Activated T-cell treated with anti-CD3 and anti-CD28 coated beads, Interleukin-2, amount 50 U/mL, for 4 hours (primary cell): Measurements from ENCODE around the gene HS3ST4. TPM values are rescaled to one million over a fixed set of nuclear protein-coding genes. Genes with fewer than 3 reads are reported as not detected.
"Not testable (repeated sequence)": the region's sequence is repeated elsewhere in the genome, so short reads cannot be mapped to it uniquely, and the experiment has no call there.

ENCODE experiments used
- ATAC-seq, 2 donors: fragments of 200-7000 bp; cut with Tn5 transposase; one replicate each; pipeline ENCODE4 v1.10.0; 2021
- DNase-seq: peaks from one replicate; pipeline ENCODE4 v3.0.0-alpha.2; 2020
- H3K27me3 Mint-ChIP-seq: one replicate; pipeline ENCODE4 v1.8.0; 2021; ENCODE audit warnings: low read depth, mixed read lengths
- H3K36me3 Mint-ChIP-seq: one replicate; pipeline ENCODE4 v1.8.0; 2022; ENCODE audit warnings: mixed read lengths; ENCODE audit not compliant: insufficient read depth
- H3K4me1 Mint-ChIP-seq: one replicate; pipeline ENCODE4 v1.8.0; 2021; ENCODE audit warnings: low read depth, mixed read lengths
- H3K4me3 Mint-ChIP-seq: one replicate; pipeline ENCODE4 v1.8.0; 2021; ENCODE audit warnings: mild to moderate bottlenecking, moderate library complexity, mixed read lengths
- H3K9me3 Mint-ChIP-seq: one replicate; pipeline ENCODE4 v1.8.0; 2021; ENCODE audit warnings: mixed read lengths
- total RNA-seq, 3 donors: library from RNA; stranded (reverse); gene quantifications; one replicate each; pipeline ENCODE4 v1.2.1, GENCODE V29; 2021

HS3ST4 gene
- total RNA-seq, 3 donors from 2014 or later: not detected

DNA sequence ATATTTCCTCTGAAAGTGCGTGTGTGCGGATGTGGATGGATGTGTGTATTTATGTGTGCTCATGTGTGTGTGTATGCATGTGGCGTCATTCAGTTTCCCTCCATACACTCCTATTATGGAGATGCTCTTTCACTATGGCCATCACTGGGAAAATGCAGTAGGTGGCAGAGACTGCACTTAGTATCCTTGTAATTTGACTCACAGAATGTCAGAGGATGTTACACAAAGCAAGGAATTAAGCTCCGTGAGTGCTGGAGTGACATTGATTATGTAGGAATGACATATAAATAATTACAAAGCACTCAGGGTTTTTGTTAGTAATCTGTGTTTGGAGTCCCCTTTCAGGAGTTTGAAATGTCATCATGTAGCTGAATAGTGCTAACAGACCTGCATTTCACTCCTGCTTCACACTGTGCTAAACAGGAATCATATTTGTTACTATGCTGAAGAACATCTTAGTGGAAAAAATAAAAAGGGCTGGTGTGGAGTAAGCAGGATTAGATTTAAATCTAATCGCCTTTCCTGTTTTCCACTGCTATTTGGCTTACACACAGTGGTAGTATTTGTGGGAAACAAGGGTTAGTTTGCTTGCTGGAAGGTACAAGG lies 59.6 kb downstream of the HS3ST4 start:
- Mint-ChIP-seq H3K9me3 (peaks cover 3% of the 10 kb centered on the region), H3K4me1 (no peaks in the 10 kb centered on the region), H3K27me3 (no peaks in the 10 kb centered on the region), H3K36me3 (no peaks in the 10 kb centered on the region), H3K4me3 (no peak overlapping the region)
- no peak for DNase-seq
- ATAC-seq: no peak

DNA sequence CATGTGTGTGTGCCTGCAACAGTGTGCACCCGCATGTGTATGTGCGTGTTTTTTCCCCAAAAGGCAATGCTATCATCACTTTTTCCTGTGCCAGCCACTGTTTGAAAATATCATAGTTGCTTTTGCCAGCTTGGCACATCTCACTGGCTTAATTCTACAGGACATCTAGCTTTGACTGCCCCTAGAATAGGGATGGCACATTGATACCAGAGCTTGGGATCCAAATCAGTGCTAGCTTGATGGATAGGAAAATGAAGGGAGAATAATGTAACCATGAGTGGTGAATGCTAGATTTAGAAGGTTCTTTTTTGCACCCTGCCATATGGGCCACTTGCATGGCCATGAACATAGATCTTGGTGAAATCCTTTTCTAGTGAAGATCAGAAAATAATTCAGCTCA lies 72.7 kb downstream of the HS3ST4 start:
- H3K4me1 Mint-ChIP-seq: no peaks in the 10 kb centered on the region
- ATAC-seq: no peak
- no peaks in the 10 kb centered on the region for H3K9me3 Mint-ChIP-seq
- no peak for DNase-seq
- H3K36me3 Mint-ChIP-seq: no peaks in the 10 kb centered on the region
- H3K4me3 Mint-ChIP-seq: no peak overlapping the region
- H3K27me3 Mint-ChIP-seq: no peaks in the 10 kb centered on the region

DNA sequence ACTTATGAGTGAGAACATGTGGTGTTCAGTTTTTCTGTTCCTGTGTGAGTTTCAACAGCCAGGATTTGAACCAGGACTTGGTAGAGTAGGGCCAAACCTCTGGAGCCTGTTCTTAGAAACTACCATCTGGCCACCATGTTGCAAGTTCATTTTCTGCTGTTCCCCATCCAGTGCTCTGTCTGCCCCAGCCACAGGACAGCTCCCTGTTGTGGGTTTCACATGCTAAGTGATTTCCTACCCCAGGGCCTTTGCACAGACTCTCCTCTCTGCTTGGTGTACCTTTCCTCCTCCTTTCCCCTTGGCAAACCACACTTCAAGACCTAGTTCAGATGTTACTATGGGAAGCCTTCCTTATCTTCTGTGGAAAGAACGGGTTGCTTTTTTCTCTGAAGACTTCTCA lies 79.5 kb downstream of the HS3ST4 start:
- ATAC-seq: no peak
- no peaks in the 10 kb centered on the region for H3K27me3 Mint-ChIP-seq
- H3K9me3 Mint-ChIP-seq: no peaks in the 10 kb centered on the region
- no peaks in the 10 kb centered on the region for H3K36me3 Mint-ChIP-seq
- no peak for DNase-seq
- no peak overlapping the region for H3K4me3 Mint-ChIP-seq
- no peaks in the 10 kb centered on the region for H3K4me1 Mint-ChIP-seq

DNA sequence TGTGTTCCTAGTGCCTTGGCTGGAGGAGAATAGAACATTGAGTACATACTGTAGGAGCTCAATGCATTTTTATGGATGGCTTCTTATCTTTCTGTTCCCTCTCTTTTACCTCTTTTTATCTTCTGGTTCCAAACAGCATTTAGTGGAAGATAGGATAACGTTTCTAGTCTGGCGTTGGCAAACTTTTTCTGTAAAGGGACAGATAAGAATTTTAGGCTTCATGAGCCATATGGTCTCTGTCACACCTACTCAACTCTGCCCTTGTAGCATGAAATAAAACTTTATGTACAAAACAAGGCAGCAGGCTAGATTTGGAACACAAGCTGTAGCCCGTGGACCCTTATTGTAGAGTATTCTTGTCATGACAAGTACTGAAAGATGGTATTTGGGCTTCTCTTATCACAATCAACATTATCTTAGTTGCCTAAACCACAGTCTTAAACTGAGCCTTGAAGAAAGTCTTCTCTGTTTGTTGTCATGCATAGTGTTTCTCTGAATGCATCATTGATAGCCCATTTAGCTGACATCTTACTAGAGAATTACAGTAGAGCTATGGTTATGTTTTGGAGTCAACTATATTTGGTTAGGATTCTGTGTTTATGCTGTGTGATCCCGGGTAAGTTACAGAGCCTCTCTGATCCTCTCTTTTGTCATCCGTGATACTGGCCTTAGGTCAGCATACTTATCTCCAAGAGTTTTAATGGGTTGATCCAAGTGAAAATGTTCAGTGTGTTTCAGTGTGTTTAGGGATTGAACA lies 80.2 kb downstream of the HS3ST4 start:
- no peaks in the 10 kb centered on the region for H3K9me3 Mint-ChIP-seq
- no peak for DNase-seq
- ATAC-seq: no peak
- H3K4me3 Mint-ChIP-seq: no peak overlapping the region
- peaks cover 2% of the 10 kb centered on the region for H3K27me3 Mint-ChIP-seq
- no peaks in the 10 kb centered on the region for H3K36me3 Mint-ChIP-seq
- H3K4me1 Mint-ChIP-seq: no peaks in the 10 kb centered on the region

DNA sequence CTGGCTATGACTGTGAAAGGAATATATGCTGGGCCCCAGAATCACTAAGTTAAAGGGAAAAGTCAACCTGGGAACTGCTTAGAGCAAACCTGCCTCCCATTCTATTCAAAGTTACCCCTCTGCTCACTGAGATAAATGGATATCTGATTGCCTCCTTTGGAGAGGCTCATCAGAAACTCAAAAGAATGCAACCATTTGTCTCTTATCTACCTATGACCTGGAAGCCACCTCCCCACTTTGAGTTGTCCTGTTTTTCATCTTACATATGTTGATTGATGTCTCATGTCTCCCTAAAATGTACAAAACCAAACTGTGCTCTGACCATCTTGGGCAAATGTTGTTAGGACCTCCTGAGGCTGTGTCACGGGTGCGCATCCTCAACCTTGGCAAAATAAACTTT lies 84.5 kb downstream of the HS3ST4 start:
- H3K4me1 Mint-ChIP-seq, H3K36me3 Mint-ChIP-seq, H3K27me3 Mint-ChIP-seq, H3K4me3 Mint-ChIP-seq, H3K9me3 Mint-ChIP-seq, DNase-seq, ATAC-seq: not testable (repeated sequence)

DNA sequence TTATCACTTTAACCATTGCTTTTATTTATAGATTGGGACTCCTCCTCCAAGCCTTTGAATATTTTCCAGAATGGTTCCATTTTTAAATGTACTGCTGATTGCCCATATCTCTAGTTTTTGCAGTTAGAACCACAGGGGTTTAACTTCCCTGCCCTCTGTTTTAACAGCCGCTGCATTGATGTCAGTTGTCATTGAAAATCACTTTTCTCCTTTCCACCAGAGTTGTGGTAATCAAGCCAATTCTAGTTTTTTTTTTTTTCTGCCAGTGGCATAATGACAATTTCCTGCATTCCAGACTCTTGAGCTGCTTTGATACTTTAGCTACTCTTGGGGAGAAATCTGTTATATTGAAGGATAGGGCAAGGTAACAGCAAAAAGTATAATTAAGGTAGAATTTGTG lies 91.5 kb downstream of the HS3ST4 start:
- no peaks in the 10 kb centered on the region for H3K4me1 Mint-ChIP-seq
- ATAC-seq (no peak), DNase-seq (no peak)
- H3K4me3 Mint-ChIP-seq: no peak overlapping the region
- no peaks in the 10 kb centered on the region for H3K36me3 Mint-ChIP-seq
- no peaks in the 10 kb centered on the region for H3K27me3 Mint-ChIP-seq
- H3K9me3 Mint-ChIP-seq: no peaks in the 10 kb centered on the region

DNA sequence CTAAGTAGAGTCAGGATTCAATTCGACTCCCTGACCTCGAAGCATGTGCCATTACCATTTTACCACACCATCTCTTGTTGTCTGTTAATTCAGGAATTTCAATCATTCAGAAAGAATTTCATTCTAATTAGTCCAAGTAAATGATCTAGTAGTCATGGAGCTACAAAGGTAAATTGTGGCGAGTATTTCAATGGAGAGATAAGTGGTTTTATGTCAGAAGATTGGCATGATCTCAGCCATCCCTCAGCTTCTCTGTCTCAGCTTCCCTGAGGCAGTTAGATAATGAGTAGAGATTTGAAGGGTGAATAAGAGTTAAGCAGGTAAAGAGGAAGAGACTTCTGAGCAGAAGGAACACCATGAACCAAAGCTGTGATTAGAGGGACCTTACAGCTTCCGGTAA lies 93.6 kb downstream of the HS3ST4 start:
- Mint-ChIP-seq H3K27me3 (no peaks in the 10 kb centered on the region), H3K4me3 (no peak overlapping the region), H3K4me1 (no peaks in the 10 kb centered on the region), H3K36me3 (no peaks in the 10 kb centered on the region), H3K9me3 (no peaks in the 10 kb centered on the region)
- DNase-seq (no peak), ATAC-seq (no peak)

DNA sequence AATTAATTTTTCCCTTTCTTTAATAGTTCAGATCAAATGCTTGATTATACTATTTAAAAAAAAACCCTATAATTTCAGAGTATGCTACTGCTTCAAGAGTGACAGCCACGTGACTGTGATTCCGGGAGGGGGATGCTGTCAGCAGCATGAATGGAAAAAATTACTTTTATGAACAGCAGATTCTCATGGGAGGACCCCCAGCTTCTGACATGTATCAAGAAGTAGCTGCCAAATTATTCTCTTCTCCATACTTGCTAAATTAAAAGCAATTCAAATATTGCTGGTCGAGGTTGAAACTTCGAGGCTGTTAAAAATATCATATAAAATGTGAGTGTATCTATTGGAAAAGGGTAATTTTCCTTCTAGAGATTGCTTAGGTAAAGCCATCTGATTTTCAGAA lies 95.0 kb downstream of the HS3ST4 start:
- H3K9me3 Mint-ChIP-seq: no peaks in the 10 kb centered on the region
- H3K4me1 Mint-ChIP-seq: no peaks in the 10 kb centered on the region
- no peaks in the 10 kb centered on the region for H3K36me3 Mint-ChIP-seq
- H3K4me3 Mint-ChIP-seq: no peak overlapping the region
- no peaks in the 10 kb centered on the region for H3K27me3 Mint-ChIP-seq
- ATAC-seq (no peak), DNase-seq (no peak)

DNA sequence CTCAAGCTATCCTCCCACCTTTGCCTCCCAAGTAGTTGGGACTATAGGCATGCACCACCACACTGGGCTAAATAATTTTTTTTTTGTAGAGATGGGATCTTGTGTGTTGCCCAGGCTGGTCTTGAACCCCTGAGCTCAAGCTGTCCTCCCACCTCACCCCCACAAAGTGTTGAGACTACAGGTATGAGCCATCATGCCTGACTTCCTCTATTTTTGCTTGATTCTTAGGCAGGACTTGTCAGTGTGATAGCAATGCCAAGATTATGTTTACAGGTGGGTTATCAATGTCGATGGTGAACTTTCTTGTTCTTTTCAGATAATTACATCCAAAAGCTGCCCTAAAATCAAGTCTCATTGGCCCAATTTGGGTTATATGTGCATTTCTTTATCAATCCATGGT lies 96.9 kb downstream of the HS3ST4 start:
- no peaks in the 10 kb centered on the region for H3K9me3 Mint-ChIP-seq

DNA sequence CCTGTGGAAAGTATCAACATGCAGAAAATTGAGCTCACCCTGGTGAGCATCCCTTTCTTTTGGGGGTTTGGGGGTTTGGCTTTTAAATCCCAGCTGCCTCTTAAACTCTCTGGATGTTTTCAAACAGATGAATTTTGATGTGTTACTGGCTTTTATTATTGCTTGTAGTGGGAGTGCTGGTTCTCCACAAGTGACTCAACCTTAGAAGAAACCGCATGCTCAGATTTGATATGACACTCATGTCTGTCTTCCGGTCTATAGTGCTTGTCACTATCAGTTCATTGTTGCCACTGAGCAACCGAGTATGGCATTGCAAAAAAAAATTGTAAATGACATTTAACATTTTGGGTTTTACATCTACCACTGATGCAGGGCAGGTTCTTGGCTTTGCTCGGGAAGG lies 104.5 kb downstream of the HS3ST4 start:
- no peaks in the 10 kb centered on the region for H3K9me3 Mint-ChIP-seq
- no peaks in the 10 kb centered on the region for H3K4me1 Mint-ChIP-seq
- ATAC-seq: no peak
- no peak overlapping the region for H3K4me3 Mint-ChIP-seq
- H3K36me3 Mint-ChIP-seq: no peaks in the 10 kb centered on the region
- DNase-seq: no peak
- peaks cover 12% of the 10 kb centered on the region for H3K27me3 Mint-ChIP-seq

More for the DNA sequence above, 96.9 kb downstream of the HS3ST4 start:
- ATAC-seq (no peak), DNase-seq (no peak)
- H3K36me3 Mint-ChIP-seq: no peaks in the 10 kb centered on the region
- H3K27me3 Mint-ChIP-seq: peaks cover 3% of the 10 kb centered on the region
- no peak overlapping the region for H3K4me3 Mint-ChIP-seq
- H3K4me1 Mint-ChIP-seq: no peaks in the 10 kb centered on the region

DNA sequence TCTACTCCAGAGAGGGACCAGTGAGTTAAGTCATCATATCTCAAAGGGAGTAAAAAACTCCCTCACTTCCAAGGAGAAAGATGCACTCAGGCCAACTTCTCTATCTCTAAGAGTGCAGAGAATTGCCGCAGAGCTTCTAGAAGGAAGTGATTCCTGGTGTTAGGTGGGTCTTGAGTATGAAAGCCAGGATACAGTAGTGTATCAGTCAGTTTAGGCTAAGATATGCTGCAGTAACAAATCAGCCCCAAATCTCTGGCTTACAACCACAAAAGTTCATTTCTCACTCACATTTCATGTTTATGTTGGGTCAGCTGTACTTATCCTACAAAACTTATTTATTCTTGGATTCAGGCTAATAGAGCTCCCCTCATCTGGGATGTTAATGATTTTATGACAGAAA lies 106.3 kb downstream of the HS3ST4 start:
- no peaks in the 10 kb centered on the region for H3K9me3 Mint-ChIP-seq

DNA sequence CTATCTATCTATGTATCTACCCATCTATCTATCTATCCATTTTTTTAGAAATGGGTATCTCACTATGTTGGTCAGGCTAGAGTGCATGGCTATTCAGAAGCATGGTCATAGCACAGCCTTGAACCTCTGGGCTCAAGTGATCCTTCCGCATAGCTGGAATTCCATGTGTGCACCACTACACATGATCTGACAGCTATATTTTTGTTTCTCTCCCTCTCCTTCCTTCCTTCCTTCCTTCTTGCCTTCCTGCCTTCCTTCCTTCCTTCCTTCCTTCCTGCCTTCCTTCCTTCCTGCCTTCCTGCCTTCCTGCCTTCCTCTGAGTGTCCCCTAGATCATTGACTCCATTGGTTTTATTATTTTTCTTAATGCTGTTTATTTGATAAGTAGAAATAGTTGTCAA lies 108.1 kb downstream of the HS3ST4 start:
- H3K4me3 Mint-ChIP-seq: no peak overlapping the region
- no peaks in the 10 kb centered on the region for H3K36me3 Mint-ChIP-seq
- ATAC-seq (no peak), DNase-seq (no peak)
- H3K4me1 Mint-ChIP-seq: no peaks in the 10 kb centered on the region
- no peaks in the 10 kb centered on the region for H3K9me3 Mint-ChIP-seq
- peaks cover 9% of the 10 kb centered on the region for H3K27me3 Mint-ChIP-seq

More for the DNA sequence above, 106.3 kb downstream of the HS3ST4 start:
- H3K27me3 Mint-ChIP-seq: peaks cover 9% of the 10 kb centered on the region
- DNase-seq: no peak
- no peaks in the 10 kb centered on the region for H3K4me1 Mint-ChIP-seq
- no peak for ATAC-seq
- H3K4me3 Mint-ChIP-seq: no peak overlapping the region
- H3K36me3 Mint-ChIP-seq: no peaks in the 10 kb centered on the region

DNA sequence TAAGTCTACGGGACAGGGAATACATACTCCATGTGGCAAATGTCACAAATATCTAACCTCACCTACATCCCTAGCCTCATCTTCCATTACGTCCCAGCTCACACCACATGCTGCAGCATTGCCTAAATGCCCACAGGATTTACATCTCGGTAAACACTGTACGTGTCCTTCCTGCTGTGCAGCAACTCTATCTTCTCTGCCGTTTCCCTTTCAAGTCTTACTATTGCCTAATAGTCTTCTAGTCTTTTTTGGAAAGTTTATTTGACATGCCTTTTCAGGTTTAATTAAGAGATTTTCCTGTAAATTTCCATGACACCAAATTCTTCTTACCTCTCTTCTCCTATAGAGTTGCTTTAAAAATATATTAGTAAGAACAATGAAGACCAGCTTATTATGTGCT lies 120.5 kb downstream of the HS3ST4 start:
- Mint-ChIP-seq H3K36me3 (no peaks in the 10 kb centered on the region), H3K4me3 (no peak overlapping the region), H3K27me3 (peaks cover 23% of the 10 kb centered on the region), H3K4me1 (no peaks in the 10 kb centered on the region), H3K9me3 (no peaks in the 10 kb centered on the region)
- DNase-seq (no peak), ATAC-seq (no peak)

DNA sequence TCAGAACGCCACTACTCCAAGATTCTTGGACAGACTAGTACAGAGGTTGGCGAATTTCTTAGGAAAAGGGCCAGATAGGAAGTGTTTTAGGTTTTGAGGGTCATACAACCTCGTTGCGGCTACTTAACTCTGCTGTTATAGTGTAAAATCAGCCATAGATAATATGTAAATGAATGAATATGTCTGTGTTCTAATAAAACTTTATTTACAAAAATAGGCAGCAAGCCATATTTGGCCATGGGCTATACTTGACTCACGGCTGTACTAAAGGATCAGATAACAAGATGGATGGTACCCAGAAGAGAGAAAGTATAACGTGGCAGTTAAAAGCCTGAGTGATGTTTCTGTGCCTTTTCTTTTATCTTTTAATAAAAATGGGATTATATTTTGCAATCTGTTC lies 125.5 kb downstream of the HS3ST4 start:
- Mint-ChIP-seq H3K4me1 (no peaks in the 10 kb centered on the region), H3K27me3 (peaks cover 13% of the 10 kb centered on the region), H3K36me3 (no peaks in the 10 kb centered on the region), H3K4me3 (no peak overlapping the region), H3K9me3 (no peaks in the 10 kb centered on the region)
- no peak for DNase-seq
- ATAC-seq: no peak

DNA sequence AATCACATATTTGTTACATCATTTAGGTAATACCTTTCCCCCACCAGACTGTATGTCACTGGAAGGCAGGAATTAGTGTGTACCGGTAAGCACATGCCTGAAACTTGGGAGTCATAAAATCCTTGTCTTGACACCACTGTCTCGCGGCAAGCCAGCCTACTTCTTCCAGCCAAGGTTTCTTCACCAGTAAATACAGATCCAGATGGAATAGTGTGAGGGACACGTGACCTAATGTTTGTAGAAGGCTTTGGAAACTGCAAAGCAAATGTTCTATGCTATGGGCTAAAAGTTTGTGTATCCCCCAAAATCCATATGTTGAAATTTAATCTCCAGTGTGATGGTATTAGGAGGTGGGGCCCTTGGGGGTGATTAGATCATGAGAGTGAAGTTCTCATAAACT lies 126.1 kb downstream of the HS3ST4 start:
- no peaks in the 10 kb centered on the region for H3K4me1 Mint-ChIP-seq
- no peaks in the 10 kb centered on the region for H3K36me3 Mint-ChIP-seq
- DNase-seq (no peak), ATAC-seq (no peak)
- H3K27me3 Mint-ChIP-seq: peaks cover 9% of the 10 kb centered on the region
- H3K9me3 Mint-ChIP-seq: no peaks in the 10 kb centered on the region
- no peak overlapping the region for H3K4me3 Mint-ChIP-seq
